Aorta (tissue), 5 donors: ENCODE data around the gene CSH1. TPM values are rescaled to one million over a fixed set of nuclear protein-coding genes. Genes with fewer than 3 reads are reported as not detected.
"Not testable (repeated sequence)": the region's sequence is repeated elsewhere in the genome, so short reads cannot be mapped to it uniquely, and the experiment has no call there.

Experiments used
- ATAC-seq: fragments of 200-7000 bp; cut with Tn5 transposase; one replicate; pipeline ENCODE4 v1.9.1; 2022; ENCODE audit warnings: moderate library complexity; ENCODE audit not compliant: low FRiP score
- DNase-seq, 2 donors: peaks; one replicate each; pipeline ENCODE4 v3.0.0-alpha.2; 2020
- H3K27ac ChIP-seq, 2 donors: one replicate each; pipeline ENCODE4 v1.5.1; 2013; ENCODE audit warnings: low read length in 2 of 2, mild to moderate bottlenecking in 2 of 2, moderate library complexity in 2 of 2, control low read depth in 1 of 2, inconsistent platforms in 1 of 2, low read depth in 1 of 2
- H3K27me3 ChIP-seq, 2 donors: one replicate each; pipeline ENCODE4 v1.6.1; 2013; ENCODE audit warnings: control low read depth in 1 of 2, low read length in 1 of 2, mild to moderate bottlenecking in 1 of 2, moderate library complexity in 1 of 2; ENCODE audit not compliant: insufficient read depth in 2 of 2, control insufficient read depth in 1 of 2
- H3K36me3 ChIP-seq, 2 donors: one replicate each; pipeline ENCODE4 v1.6.1; 2013; ENCODE audit warnings: control low read depth in 1 of 2, low read length in 1 of 2, mild to moderate bottlenecking in 1 of 2; ENCODE audit not compliant: insufficient read depth in 2 of 2, control insufficient read depth in 1 of 2
- H3K4me1 ChIP-seq, 2 donors: one replicate each; pipeline ENCODE4 v1.6.1; 2013; ENCODE audit warnings: low read length in 2 of 2, control low read depth in 1 of 2, mild to moderate bottlenecking in 1 of 2, moderate library complexity in 1 of 2; ENCODE audit not compliant: insufficient read depth in 2 of 2, control insufficient read depth in 1 of 2
- H3K4me3 ChIP-seq, 2 donors: one replicate each; pipeline ENCODE4 v1.5.1; 2013; ENCODE audit warnings: low read length in 2 of 2, control low read depth in 1 of 2, mild to moderate bottlenecking in 1 of 2
- H3K9me3 ChIP-seq: one replicate; pipeline ENCODE4 v1.6.1; 2013; ENCODE audit warnings: mild to moderate bottlenecking, low read length; ENCODE audit not compliant: control insufficient read depth
- WGBS, 2 donors: extraction: QIAGEN DNeasy Blood & Tissue Kit; methylation state at CpG; one replicate each; pipeline ENCODE4 v1.1.7; 2013; 5-methylcytosine and 5-hydroxymethylcytosine counted together
- intact Hi-C, 2 donors: fragments of 100-400 bp; cut with DNase I; formaldehyde crosslinking; loops; one replicate each; pipeline versions ENCODE4 v1.14.2 to v1.15.0; 2022
- long read RNA-seq, 2 donors: library from polyadenylated mRNA; unstranded; transcript quantifications; one replicate each; pipeline ENCODE4 v2.0.0, GENCODE V29; 2020 to 2021
- polyA plus RNA-seq, 2 donors: library from polyadenylated mRNA; stranded (reverse); fragments of 200-250 nt; gene quantifications; one replicate each; pipeline ENCODE4 v1.2.3, GENCODE V29; 2013
- total RNA-seq, 2 donors: library from RNA; stranded (reverse); fragmentation: NEBNext Ultra II Directional; extraction: Animal tissue kit (Norgen Biotek cat#: 25700); gene quantifications; one replicate each; pipeline ENCODE4 v1.2.1, GENCODE V29; 2021
- donor health status: healthy with polysubstance abuse.
- donor health status: Bipolar disorder and iron deficiency.
- donor health status: DM: no; HTN: no; CAD: no.
- donor health status: DM: no; HTN: no; CAD: no.
- donor health status: DM: yes; HTN: yes; CAD: no.

Gene CSH1
- not detected for total RNA-seq
- not detected for polyA plus RNA-seq
- long read RNA-seq, donor 1: 0 reads
- long read RNA-seq, donor 2: 0 reads

GRCh38 chr17:63896524-63897354 lies at the start of gene CSH1:
Gene CSH1 (minus strand): TSS chr17:63896574. CDS start chr17:63896511, 63 bp downstream.
- intact Hi-C loops, H3K4me1 ChIP-seq, DNase-seq, H3K27me3 ChIP-seq, H3K9me3 ChIP-seq, ATAC-seq, H3K36me3 ChIP-seq, H3K4me3 ChIP-seq, H3K27ac ChIP-seq: not testable (repeated sequence)
- WGBS, 2 donors: 88 to 92% methylated on average over 9 to 11 of the region's 14 CpGs

DNA sequence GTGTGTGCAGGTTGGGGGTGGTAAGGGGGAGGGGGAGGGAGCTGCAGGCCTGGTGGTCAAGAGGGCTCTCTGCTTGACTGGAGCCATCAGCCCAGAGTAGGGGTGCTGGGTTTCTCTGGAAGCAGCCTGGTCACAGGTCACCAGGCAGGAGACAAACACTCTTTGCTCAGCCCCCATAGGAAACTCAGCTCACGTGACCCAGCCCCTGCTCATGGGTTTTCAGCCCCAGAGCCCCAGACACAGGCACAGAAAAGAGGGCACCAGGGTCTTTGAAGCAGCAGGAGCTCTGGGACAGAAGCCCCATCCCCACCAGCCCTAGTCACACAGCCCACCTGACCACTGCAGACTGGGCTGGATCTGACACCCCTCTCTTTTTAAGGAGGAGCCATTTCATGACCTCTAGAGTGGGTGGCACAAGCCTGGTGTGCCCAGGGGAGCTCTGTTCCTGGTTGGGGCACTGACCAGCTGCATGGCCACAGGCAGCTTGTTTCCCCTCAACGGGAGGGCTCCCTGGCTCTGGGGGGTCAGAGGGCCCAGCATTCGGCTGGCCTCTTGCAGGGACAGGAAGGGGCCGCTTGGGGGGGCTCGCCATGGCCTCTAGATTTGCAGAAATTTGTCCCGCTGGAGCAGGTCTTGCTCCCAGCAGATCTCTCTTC lies 49.5 kb upstream of the CSH1 start:
- H3K4me3 ChIP-seq: no peak overlapping the region
- H3K9me3 ChIP-seq: no peaks in the 10 kb centered on the region
- H3K36me3 ChIP-seq: no peaks in the 10 kb centered on the region
- ATAC-seq (no peak), DNase-seq (no peak)
- no peaks in the 10 kb centered on the region for H3K4me1 ChIP-seq
- intact Hi-C loops: no loop called here
- no peak overlapping the region for H3K27ac ChIP-seq
- no peaks in the 10 kb centered on the region for H3K27me3 ChIP-seq
- 78 to 82% methylated on average over 6 of the region's 6 CpGs for WGBS, 2 donors

DNA sequence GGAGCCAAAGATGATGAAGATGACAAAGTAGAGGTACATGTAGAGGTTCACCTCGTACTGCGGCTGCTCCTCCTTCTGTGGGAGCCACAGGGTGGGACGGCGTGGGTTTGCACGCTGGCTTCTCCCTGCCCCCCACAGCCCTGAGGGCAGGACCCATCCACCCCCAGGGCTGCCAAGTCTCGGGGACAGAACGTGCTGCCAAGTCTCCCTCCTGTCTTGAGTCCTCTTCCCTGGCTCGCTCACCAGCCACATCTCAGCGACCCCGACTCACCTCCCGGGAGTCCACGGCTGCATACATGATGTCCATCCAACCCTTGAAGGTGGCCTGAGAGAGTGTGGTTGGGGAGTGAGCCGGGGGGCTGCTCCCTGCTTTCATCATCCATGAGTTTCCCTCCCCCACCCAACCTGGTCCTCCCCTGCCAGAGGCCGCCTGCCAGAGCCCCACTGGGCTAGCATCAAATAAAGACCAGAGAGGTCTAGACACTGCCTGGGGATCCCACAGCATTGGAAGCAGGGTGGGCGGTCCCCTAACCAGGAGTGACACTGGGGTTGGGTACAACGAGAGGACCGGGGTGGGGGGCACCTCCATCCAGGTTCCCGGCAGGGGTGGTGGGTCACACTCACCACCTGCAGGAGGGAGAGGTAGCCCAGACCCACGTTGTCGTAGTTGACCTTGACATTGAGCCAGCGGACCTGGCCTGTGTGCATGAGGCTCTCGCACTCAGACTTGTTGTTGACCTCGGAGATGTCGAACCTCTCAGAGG lies 48.5 kb upstream of the CSH1 start:
- no peak overlapping the region for H3K4me3 ChIP-seq
- no peak for DNase-seq
- no peaks in the 10 kb centered on the region for H3K9me3 ChIP-seq
- 83 to 85% methylated on average over 24 of the region's 24 CpGs for WGBS, 2 donors
- intact Hi-C loops: no loop called here
- no peaks in the 10 kb centered on the region for H3K36me3 ChIP-seq
- ATAC-seq: no peak
- no peaks in the 10 kb centered on the region for H3K4me1 ChIP-seq
- no peak overlapping the region for H3K27ac ChIP-seq
- H3K27me3 ChIP-seq: no peaks in the 10 kb centered on the region

GRCh38 chr17:63943745-63944144 lies 47.4 kb upstream of the CSH1 start:
- Histone ChIP-seq H3K4me3 (no peak overlapping the region), H3K4me1 (no peaks in the 10 kb centered on the region), H3K9me3 (no peaks in the 10 kb centered on the region), H3K27ac (no peak overlapping the region), H3K27me3 (no peaks in the 10 kb centered on the region), H3K36me3 (no peaks in the 10 kb centered on the region)
- no peak for DNase-seq
- intact Hi-C loops: no loop called here
- no peak for ATAC-seq
- WGBS, 2 donors: 84 to 85% methylated on average over 9 of the region's 9 CpGs

DNA sequence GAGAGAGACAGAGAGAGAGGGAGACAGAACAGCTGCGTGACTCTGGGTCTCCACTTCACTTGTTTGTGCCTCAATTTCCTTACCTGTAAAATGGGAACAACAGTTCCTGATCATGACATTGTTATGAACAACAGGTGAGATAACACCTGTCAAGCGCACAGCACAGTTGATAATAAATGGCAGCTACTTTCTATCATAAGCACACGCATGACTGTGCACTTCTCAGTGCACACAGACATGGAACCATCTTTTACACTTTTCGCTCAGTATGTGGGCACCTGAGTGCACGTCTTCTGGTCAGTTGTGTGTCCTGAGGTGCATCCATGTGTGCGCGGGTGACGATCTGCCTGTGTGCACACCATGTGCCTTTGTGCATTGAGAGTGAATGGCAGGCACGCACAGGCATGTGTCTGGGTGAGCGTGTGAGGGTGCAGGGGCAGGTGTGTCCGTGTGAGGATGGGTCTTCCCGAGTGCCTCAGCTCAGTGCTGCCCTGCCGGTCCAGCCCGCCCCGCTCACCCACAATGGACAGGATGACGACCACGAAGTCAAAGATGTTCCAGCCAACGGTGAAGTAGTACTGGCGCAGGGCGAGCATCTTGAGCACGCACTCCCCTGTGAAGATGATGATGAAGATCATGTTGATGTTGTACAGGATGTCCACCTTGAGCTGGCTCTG lies 46.1 kb upstream of the CSH1 start:
- H3K4me3 ChIP-seq: no peak overlapping the region
- H3K4me1 ChIP-seq: no peaks in the 10 kb centered on the region
- no peaks in the 10 kb centered on the region for H3K27me3 ChIP-seq
- ATAC-seq: no peak
- no peaks in the 10 kb centered on the region for H3K9me3 ChIP-seq
- no peak for DNase-seq
- 93 to 94% methylated on average over 21 of the region's 21 CpGs for WGBS, 2 donors
- intact Hi-C loops: no loop called here
- no peaks in the 10 kb centered on the region for H3K36me3 ChIP-seq
- no peak overlapping the region for H3K27ac ChIP-seq

- Histone ChIP-seq H3K36me3 (no peaks in the 10 kb centered on the region), H3K4me1 (no peaks in the 10 kb centered on the region), H3K4me3 (no peak overlapping the region), H3K27me3 (no peaks in the 10 kb centered on the region), H3K27ac (no peak overlapping the region), H3K9me3 (no peaks in the 10 kb centered on the region)
- intact Hi-C loops: no loop called here
- DNase-seq (no peak), ATAC-seq (no peak)
- 90 to 94% methylated on average over 23 of the region's 23 CpGs for WGBS, 2 donors
Observed at GRCh38 chr17:63941751-63942150, 45.4 kb upstream of the CSH1 start.

DNA sequence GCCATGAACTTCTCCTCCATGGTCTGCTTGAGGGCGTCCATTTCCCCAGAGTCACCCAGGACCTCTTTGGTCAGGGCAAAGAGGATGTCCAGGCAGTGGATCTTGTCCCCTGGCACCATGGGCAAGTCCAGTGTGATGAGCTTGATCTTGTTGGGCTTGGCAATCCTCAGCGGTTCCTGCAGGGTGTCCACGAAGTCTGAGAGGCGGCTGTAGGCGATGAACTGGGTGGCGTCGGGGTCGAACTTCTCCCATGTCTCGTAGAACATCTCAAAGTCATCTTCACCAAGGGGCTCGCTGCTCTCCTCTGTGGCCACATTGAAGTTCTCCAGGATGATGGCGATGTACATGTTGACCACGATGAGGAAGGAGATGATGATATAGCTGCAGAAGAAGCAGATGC lies 44.8 kb upstream of the CSH1 start:
- no peak for ATAC-seq

GRCh38 chr17:63940584-63940983 lies 44.2 kb upstream of the CSH1 start:
- DNase-seq (no peak), ATAC-seq (no peak)
- intact Hi-C loops: no loop called here

More for the DNA sequence above, 44.8 kb upstream of the CSH1 start:
- H3K27ac ChIP-seq: no peak overlapping the region
- H3K9me3 ChIP-seq: no peaks in the 10 kb centered on the region
- no peaks in the 10 kb centered on the region for H3K27me3 ChIP-seq
- intact Hi-C loops: no loop called here
- no peak overlapping the region for H3K4me3 ChIP-seq
- H3K36me3 ChIP-seq: no peaks in the 10 kb centered on the region
- no peak for DNase-seq
- WGBS, 2 donors: 96 to 97% methylated on average over 12 of the region's 12 CpGs
- no peaks in the 10 kb centered on the region for H3K4me1 ChIP-seq

More at GRCh38 chr17:63940584-63940983, 44.2 kb upstream of the CSH1 start:
- Histone ChIP-seq H3K27ac (no peak overlapping the region), H3K4me1 (no peaks in the 10 kb centered on the region), H3K27me3 (no peaks in the 10 kb centered on the region), H3K4me3 (no peak overlapping the region), H3K36me3 (no peaks in the 10 kb centered on the region), H3K9me3 (no peaks in the 10 kb centered on the region)
- WGBS, 2 donors: 95 to 97% methylated on average over 13 to 14 of the region's 14 CpGs
